Gastrocnemius medialis (tissue), 4 donors: ENCODE results near the gene SMTNL2. TPM values are rescaled to one million over a fixed set of nuclear protein-coding genes. Genes with fewer than 3 reads are reported as not detected.
A peak's percentile ranks its signal among the peaks of the same experiment; 100 is the strongest.

Source experiments
- ATAC-seq, 2 donors: fragments of 150-250 bp; one replicate each; pipeline ENCODE4 v1.9.1; 2016
- DNase-seq, 2 donors: peaks; one replicate each; pipeline ENCODE4 v3.0.0-alpha.2; 2019
- H3K27ac ChIP-seq, 4 donors: fragments of 200-600 bp; sonication (generic); 1 replicate in 1 of 4; 2 replicates in 3 of 4; pipeline ENCODE4 v1.5.1; 2016 to 2018; ENCODE audit warnings: mild to moderate bottlenecking in 2 of 4, moderate library complexity in 1 of 4
- H3K27me3 ChIP-seq, 3 donors: fragments of 200-600 bp; sonication (generic) in 2 of 3; 1 replicate in 1 of 3; 2 replicates in 2 of 3; pipeline versions ENCODE4 v1.5.1 to v1.6.0; 2016 to 2019; ENCODE audit warnings: mild to moderate bottlenecking in 1 of 3, moderate library complexity in 1 of 3
- H3K36me3 ChIP-seq, 2 donors: fragments of 200-600 bp; sonication (generic) in 1 of 2; one replicate each; pipeline ENCODE4 v1.5.1; 2017 to 2018
- H3K4me1 ChIP-seq, 2 donors: fragments of 200-600 bp; sonication (generic) in 1 of 2; one replicate each; pipeline ENCODE4 v1.5.1; 2016 to 2017; ENCODE audit warnings: mild to moderate bottlenecking in 2 of 2
- H3K4me3 ChIP-seq, 4 donors: fragments of 200-600 bp; sonication (generic) in 3 of 4; 1 replicate in 1 of 4; 2 replicates in 3 of 4; pipeline ENCODE4 v1.5.1; 2016 to 2019; ENCODE audit warnings: mild to moderate bottlenecking in 2 of 4
- H3K9me3 ChIP-seq, 3 donors: fragments of 200-600 bp; sonication (generic) in 2 of 3; 1 replicate in 1 of 3; 2 replicates in 2 of 3; pipeline ENCODE4 v1.5.1; 2016 to 2019
- POLR2A ChIP-seq, 2 donors: fragments of 450-650 bp; IDR thresholded peaks; one replicate each; pipeline ENCODE4 v1.6.1; 2017; ENCODE audit warnings: antibody characterized with exemption in 2 of 2, mild to moderate bottlenecking in 2 of 2, moderate library complexity in 2 of 2
- in situ Hi-C, 4 donors: fragments of 200-750 bp; cut with MboI; loops; one replicate each; pipeline versions ENCODE4 v1.15.0 to v1.8.0; 2017; ENCODE audit warnings: low sequenced_read_pairs in 4 of 4
- intact Hi-C: fragments of 100-400 bp; cut with DNase I; formaldehyde crosslinking; loops from one replicate; pipeline ENCODE4 v1.15.1; 2023; ENCODE audit warnings: low total_unique reads
- total RNA-seq, 4 donors: library from RNA; depleted of rRNA; stranded (reverse); fragments of >200 nt; gene quantifications; one replicate each; pipeline versions ENCODE4 v1.1.0 to v1.2.3, GENCODE V29; 2016
- TF ChIP-seq, protein P1 (sequence below), 5 experiments: fragments of 450-650 bp in 3 of 5; fragments of 200-600 bp in 2 of 5; sonication (generic) in 2 of 5; IDR thresholded peaks in 4 of 5; conservative IDR thresholded peaks in 1 of 5; 1 replicate in 4 of 5; 2 replicates in 1 of 5; pipeline ENCODE4 v1.5.1; 2016 to 2019; ENCODE audit warnings: antibody characterized with exemption in 5 of 5, mild to moderate bottlenecking in 3 of 5, moderate library complexity in 3 of 5

The SMTNL2 gene
- total RNA-seq, 4 donors from 2014 or later = 110 to 588 (median 420) TPM

DNA sequence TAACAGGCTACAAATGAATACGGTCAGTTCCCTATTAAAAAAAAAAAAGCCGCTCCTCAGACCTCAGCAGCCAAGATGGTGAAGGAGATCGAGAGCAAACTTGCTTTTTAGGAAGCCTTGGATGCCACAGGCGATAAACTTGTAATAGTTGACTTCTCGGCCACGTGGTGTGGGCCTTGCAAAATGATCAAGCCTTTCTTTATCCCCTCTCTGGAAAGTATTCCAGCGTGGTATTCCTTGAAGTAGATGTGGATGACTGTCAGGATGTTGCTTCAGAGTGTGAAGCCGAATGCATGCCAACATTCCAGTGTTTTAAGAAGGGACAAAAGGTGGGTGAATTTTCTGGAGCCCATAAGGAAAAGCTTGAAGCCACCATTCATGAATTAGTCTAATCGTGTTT, 12.2 kb upstream of the SMTNL2 start:
- intact Hi-C loops (loop anchor here (10.0 kb wide), 1 partner anchor 223 kb away; the partner anchor contains the start of gene PSMB6), in situ Hi-C loops (loop anchor here in 1 of 4 donors (25.0 kb wide), 1 partner anchor 110 kb away; no protein-coding TSS in a partner anchor)
- ATAC-seq (no peak), DNase-seq (no peak)
- Histone ChIP-seq H3K9me3 (no peaks in the 10 kb centered on the region), H3K27ac (peak overlapping the region in 3 of 4 donors; percentile 78 to 84 (median 81)), H3K4me1 (peaks cover 35 to 37% of the 10 kb centered on the region in 2 donors), H3K4me3 (no peak overlapping the region), H3K27me3 (no peaks in the 10 kb centered on the region), H3K36me3 (no peaks in the 10 kb centered on the region)
- TF ChIP-seq POLR2A (IDR thresholded peaks at IDR 0.05) = no peak
- TF ChIP-seq, protein P1, sequence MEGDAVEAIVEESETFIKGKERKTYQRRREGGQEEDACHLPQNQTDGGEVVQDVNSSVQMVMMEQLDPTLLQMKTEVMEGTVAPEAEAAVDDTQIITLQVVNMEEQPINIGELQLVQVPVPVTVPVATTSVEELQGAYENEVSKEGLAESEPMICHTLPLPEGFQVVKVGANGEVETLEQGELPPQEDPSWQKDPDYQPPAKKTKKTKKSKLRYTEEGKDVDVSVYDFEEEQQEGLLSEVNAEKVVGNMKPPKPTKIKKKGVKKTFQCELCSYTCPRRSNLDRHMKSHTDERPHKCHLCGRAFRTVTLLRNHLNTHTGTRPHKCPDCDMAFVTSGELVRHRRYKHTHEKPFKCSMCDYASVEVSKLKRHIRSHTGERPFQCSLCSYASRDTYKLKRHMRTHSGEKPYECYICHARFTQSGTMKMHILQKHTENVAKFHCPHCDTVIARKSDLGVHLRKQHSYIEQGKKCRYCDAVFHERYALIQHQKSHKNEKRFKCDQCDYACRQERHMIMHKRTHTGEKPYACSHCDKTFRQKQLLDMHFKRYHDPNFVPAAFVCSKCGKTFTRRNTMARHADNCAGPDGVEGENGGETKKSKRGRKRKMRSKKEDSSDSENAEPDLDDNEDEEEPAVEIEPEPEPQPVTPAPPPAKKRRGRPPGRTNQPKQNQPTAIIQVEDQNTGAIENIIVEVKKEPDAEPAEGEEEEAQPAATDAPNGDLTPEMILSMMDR (IDR thresholded peaks at IDR 0.05 in 4 of 5, conservative IDR thresholded peaks at IDR 0.05 in 1 of 5) = no peak

DNA sequence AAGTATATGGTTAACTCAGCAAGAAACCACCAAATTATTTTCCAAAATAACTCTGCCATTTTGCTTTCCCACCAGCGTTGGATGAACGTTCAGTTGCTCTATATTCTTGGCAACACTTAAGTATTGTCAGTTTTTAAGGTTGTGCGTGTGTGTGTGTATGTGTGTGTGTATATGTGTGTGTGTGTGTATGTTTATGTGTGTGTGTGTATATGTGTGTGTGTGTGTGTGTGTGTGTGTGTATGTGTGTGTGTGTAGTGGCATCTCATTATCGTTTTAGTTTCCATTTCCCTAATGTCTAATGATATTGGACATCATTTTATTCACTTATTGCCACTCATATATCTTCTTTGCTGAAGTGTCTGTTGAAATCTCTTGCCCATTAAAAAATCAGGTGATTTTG, 11.2 kb upstream of the SMTNL2 start:
- no peaks in the 10 kb centered on the region for H3K9me3 ChIP-seq
- peak overlapping the region; percentile 78 to 84 (median 82) for H3K27ac ChIP-seq
- TF ChIP-seq, protein P1 (IDR thresholded peaks at IDR 0.05 in 4 of 5, conservative IDR thresholded peaks at IDR 0.05 in 1 of 5) = no peak
- no peak for TF ChIP-seq POLR2A (IDR thresholded peaks at IDR 0.05)
- no peak for DNase-seq
- no peak for ATAC-seq
- no peaks in the 10 kb centered on the region for H3K36me3 ChIP-seq
- in situ Hi-C loops (loop anchor here in 1 of 4 donors (25.0 kb wide), 1 partner anchor 111 kb away; no protein-coding TSS in a partner anchor), intact Hi-C loops (loop anchor here (10.0 kb wide), 1 partner anchor 222 kb away; the partner anchor contains the start of gene PSMB6)
- H3K27me3 ChIP-seq = no peaks in the 10 kb centered on the region
- H3K4me3 ChIP-seq = no peak overlapping the region
- H3K4me1 ChIP-seq = peaks cover 36 to 42% of the 10 kb centered on the region in 2 donors

DNA sequence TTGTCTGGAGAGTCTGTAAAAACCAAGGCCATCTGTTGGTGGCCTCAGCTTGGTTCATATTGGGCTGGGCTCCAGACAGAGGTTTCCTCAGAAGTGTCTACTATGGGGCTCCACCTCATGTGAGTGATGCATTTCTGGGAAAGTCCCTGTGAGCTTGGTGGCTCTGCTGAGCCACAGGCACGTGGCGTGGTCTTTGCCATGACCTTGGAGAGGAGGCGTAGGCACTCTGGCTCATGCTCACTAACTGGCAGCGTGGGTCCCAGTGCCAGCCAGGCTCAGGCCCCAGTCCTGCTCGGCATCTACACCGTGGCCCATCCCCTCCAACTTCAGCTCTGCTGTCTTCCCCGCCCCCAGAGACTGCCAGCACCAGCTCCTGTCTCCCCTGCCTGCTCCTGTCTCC, 10.7 kb upstream of the SMTNL2 start:
- Histone ChIP-seq H3K27ac (peak overlapping the region; percentile 78 to 84 (median 82)), H3K27me3 (no peaks in the 10 kb centered on the region), H3K9me3 (no peaks in the 10 kb centered on the region), H3K4me1 (peaks cover 36 to 42% of the 10 kb centered on the region in 2 donors), H3K36me3 (no peaks in the 10 kb centered on the region), H3K4me3 (no peak overlapping the region)
- intact Hi-C loops (loop anchor here (10.0 kb wide), 1 partner anchor 221 kb away; the partner anchor contains the start of gene PSMB6), in situ Hi-C loops (loop anchor here in 1 of 4 donors (25.0 kb wide), 1 partner anchor 111 kb away; no protein-coding TSS in a partner anchor)
- DNase-seq (peak; percentile 74 to 92), ATAC-seq (peak; percentile 76 to 79)
- TF ChIP-seq POLR2A (IDR thresholded peaks at IDR 0.05) = peak; percentile 51 to 63
- TF ChIP-seq, protein P1 (IDR thresholded peaks at IDR 0.05 in 4 of 5, conservative IDR thresholded peaks at IDR 0.05 in 1 of 5) = no peak

DNA sequence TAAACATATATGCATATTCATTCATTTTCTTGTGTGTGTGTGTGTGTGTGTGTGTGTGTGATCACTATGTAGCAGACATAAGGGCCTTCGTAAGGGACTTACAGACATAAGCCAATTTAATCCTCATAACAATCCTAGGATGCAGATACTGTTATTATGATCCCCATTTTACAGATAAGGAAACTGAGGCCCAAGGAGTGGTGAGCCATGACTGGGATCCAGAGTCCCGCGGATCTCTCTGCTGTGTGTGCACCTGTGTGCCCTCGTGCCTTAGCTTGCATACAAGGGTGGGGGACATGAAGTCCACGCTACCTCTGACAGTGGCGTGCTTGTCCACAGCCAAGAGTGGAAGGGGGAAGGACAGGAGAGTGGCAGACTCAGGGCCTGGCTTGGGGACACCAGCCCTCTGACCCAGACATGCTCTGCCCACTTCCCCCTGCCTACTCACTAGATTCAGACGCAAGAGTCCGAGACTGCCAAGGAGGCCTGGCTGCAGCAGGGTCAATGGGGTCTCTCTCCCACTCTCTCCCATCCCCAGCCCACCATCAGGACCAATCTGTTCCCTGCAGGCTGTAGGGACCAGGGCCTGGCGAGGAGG, 9.8 kb upstream of the SMTNL2 start:
- H3K4me3 ChIP-seq = no peak overlapping the region
- intact Hi-C loops (loop anchor here (10.0 kb wide), 1 partner anchor 220 kb away; the partner anchor contains the start of gene PSMB6), in situ Hi-C loops (loop anchor here in 1 of 4 donors (25.0 kb wide), 1 partner anchor 112 kb away; no protein-coding TSS in a partner anchor)
- ATAC-seq (no peak), DNase-seq (peak in 1 of 2 donors; percentile 20)
- H3K9me3 ChIP-seq = no peaks in the 10 kb centered on the region
- H3K4me1 ChIP-seq = peaks cover 36 to 42% of the 10 kb centered on the region in 2 donors
- TF ChIP-seq, protein P1 (IDR thresholded peaks at IDR 0.05 in 4 of 5, conservative IDR thresholded peaks at IDR 0.05 in 1 of 5) = no peak
- no peak for TF ChIP-seq POLR2A (IDR thresholded peaks at IDR 0.05)
- H3K27ac ChIP-seq = peak overlapping the region; percentile 78 to 84 (median 82)
- no peaks in the 10 kb centered on the region for H3K27me3 ChIP-seq
- H3K36me3 ChIP-seq = no peaks in the 10 kb centered on the region
